Activated CD4-positive, alpha-beta T cell treated with anti-CD3 and anti-CD28 coated beads, Interleukin-2, Interleukin-6, amounts not matched to agents 100 ng/mL and 50 ng/mL, durations not matched to agents 16 hours and 8 hours (primary cell): ENCODE results near the gene FAM168B.

Source experiments
- DNase-seq: peaks from one replicate; pipeline ENCODE4 v3.0.0-alpha.2; 2020

The FAM168B gene

GRCh38 chr2:131014141-131014540 is 79.1 kb downstream of the FAM168B start:
- DNase-seq, result no peak

GRCh38 chr2:131011486-131011885 is 81.8 kb downstream of the FAM168B start:
- DNase-seq, result no peak

- DNase-seq, result no peak
These were observed 82.7 kb downstream of the FAM168B start for GRCh38 chr2:131010566-131010965.

- DNase-seq, result no peak
These were observed 83.4 kb downstream of the FAM168B start for GRCh38 chr2:131009713-131010475.

- no peak for DNase-seq
These were observed 84.3 kb downstream of the FAM168B start for GRCh38 chr2:131008967-131009366.

- no peak for DNase-seq
These were observed 86.7 kb downstream of the FAM168B start for GRCh38 chr2:131006561-131006960.

GRCh38 chr2:131005216-131005935 is 87.9 kb downstream of the FAM168B start:
- DNase-seq, result no peak

GRCh38 chr2:131004446-131005209 is 88.6 kb downstream of the FAM168B start:
- DNase-seq, result no peak

GRCh38 chr2:130998561-130998960 is 94.7 kb downstream of the FAM168B start:
- DNase-seq, result no peak
